ENCODE results near the gene CACNG8.

GRCh38 chr19:53960886-53961285 is 1.9 kb upstream of the CACNG8 start:
- TF ChIP-seq CTCF (conservative IDR thresholded peaks at IDR 0.05; ENCODE audit: low read length) (no peak), EZH2phosphoT487 (IDR thresholded peaks at IDR 0.05; ENCODE audit: borderline replicate concordance) (no peak)

Measured in Loucy (cell line).